GM21528 (cell line): Measurements from ENCODE around the gene IRX4.

Experiments used
- ATAC-seq: cut with Tn5 transposase; IDR thresholded peaks from one replicate; pipeline ENCODE4 v1.9.1; 2021; ENCODE audit warnings: mild to moderate bottlenecking, moderate library complexity; ENCODE audit not compliant: unreplicated experiment, low FRiP score

IRX4 gene

GRCh38 chr5:1882337-1883119 is at the start of gene IRX4:
Gene IRX4, minus strand, starts transcription at chr5:1882925. Its CDS starts 278 bp downstream, at chr5:1882647.
- ATAC-seq = no peak

GRCh38 chr5:1931604-1932231 is 49.0 kb upstream of the IRX4 start:
- ATAC-seq = no peak

- ATAC-seq = no peak
Measured at GRCh38 chr5:1930880-1931603, 48.3 kb upstream of the IRX4 start.

GRCh38 chr5:1930501-1930879 is 47.8 kb upstream of the IRX4 start:
- ATAC-seq = no peak

- no peak for ATAC-seq
Measured at GRCh38 chr5:1929108-1929991, 46.6 kb upstream of the IRX4 start.

- ATAC-seq = no peak
Measured at GRCh38 chr5:1926471-1927341, 44.0 kb upstream of the IRX4 start.

- no peak for ATAC-seq
Measured at GRCh38 chr5:1926071-1926440, 43.3 kb upstream of the IRX4 start.

- ATAC-seq = no peak
Measured at GRCh38 chr5:1925111-1926070, 42.7 kb upstream of the IRX4 start.

GRCh38 chr5:1923766-1924165 is 41.0 kb upstream of the IRX4 start:
- ATAC-seq = no peak

GRCh38 chr5:1923341-1923740 is 40.6 kb upstream of the IRX4 start:
- no peak for ATAC-seq

GRCh38 chr5:1921711-1922110 is 39.0 kb upstream of the IRX4 start:
- ATAC-seq = no peak

GRCh38 chr5:1919750-1920149 is 37.0 kb upstream of the IRX4 start:
- ATAC-seq = no peak

- no peak for ATAC-seq
Measured at GRCh38 chr5:1919209-1919566, 36.5 kb upstream of the IRX4 start.

- no peak for ATAC-seq
Measured at GRCh38 chr5:1918488-1919208, 35.9 kb upstream of the IRX4 start.

- no peak for ATAC-seq
Measured at GRCh38 chr5:1917830-1918487, 35.2 kb upstream of the IRX4 start.

- ATAC-seq = no peak
Measured at GRCh38 chr5:1916041-1917001, 33.6 kb upstream of the IRX4 start.
